ENCODE measurements around the gene TMEM116.

TMEM116 gene

DNA sequence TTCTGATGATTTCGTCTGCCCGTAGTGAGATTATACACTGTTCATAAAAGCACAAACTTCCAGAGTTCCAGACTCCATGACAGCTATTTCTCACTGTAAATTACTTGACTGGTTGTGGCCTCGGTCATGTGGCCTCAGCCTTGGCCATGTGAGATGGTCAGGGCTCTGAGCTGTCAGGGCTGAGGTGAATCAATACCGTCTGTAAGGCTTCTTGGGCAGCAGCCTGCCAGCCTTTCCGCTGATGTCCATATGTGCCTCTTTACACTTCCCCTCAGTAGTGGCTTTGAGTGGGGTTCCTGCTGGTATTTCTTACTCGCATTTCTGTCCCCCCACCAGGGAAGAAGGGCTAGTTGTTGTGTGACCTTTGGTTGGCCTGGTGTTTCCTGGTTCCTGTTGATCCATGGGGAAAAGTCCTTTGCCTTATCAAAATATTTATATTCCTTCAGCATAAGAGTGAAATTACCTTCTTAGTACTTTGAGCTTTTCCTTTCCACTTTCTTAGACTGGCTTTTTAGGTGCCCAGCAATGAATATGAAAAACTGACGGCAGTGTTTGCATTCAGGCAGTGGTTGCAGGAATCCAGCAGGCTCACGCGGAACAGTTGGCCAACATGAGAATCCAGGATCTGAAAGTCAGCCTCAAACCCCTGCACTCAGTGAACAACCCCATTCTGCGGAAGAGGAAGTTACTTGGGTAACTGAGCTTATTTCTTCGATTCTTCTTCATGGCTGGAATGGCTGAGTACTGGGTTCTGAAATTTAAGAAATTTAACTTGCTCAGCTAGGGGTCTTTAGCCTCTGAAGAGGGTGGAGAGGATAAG lies 124.8 kb downstream of the TMEM116 start:
- no peaks in the 10 kb centered on the region for H3K4me1 Mint-ChIP-seq (ENCODE audit: low read depth in 2 of 2)
- no peak overlapping the region for H3K27ac Mint-ChIP-seq
- ATAC-seq (replicated peaks) (no peak), DNase-seq (no peak)
- H3K4me3 Mint-ChIP-seq: no peak overlapping the region
- H3K27me3 Mint-ChIP-seq: no peaks in the 10 kb centered on the region
- H3K36me3 Mint-ChIP-seq (ENCODE audit: insufficient read depth): peaks cover 58% of the 10 kb centered on the region
- H3K9me3 Mint-ChIP-seq: no peaks in the 10 kb centered on the region

DNA sequence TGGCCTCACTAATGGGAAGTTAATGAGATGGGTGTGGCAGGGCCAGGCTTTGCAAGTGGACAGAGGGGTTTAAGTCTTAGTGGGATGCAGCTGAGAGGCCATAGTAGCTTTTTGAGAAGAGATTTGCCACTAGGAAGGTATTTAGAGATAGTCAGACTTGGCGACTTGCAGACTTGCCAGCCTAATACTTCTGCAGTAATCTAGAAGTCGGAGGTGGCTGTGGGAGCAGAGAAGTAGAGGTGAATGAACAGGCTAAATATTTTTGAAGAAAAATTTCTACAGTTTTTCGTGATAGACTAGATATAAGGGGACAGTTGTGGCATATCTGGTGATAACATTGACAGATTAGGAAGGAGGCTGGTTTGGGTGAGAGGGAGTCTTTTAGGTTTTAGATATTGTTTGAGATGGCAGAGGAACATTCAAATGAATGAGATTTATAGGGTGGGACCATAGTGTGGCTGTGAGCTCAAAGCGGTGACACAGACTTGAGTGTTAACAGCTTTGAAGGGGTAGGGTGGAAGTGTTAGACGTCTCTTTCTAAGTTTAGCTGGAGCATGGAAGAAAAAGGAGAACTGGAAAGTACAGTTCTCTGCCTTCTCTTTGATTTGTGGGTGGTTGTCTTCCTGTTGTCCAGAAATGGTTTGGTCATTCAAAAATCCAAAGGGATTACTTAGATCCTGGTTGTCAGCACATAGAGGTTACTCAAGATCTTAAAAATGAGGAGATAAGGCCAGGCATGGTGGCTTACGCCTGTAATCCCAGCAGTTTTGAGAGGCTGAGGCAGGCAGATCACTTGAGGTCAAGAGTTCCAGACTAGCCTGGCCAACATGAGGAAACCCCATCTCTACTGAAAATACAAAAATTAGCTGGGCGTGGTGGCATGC lies 126.1 kb downstream of the TMEM116 start:
- ATAC-seq (replicated peaks) (no peak), DNase-seq (no peak)
- Mint-ChIP-seq H3K4me3 (no peak overlapping the region), H3K9me3 (no peaks in the 10 kb centered on the region), H3K36me3 (ENCODE audit: insufficient read depth) (peaks cover 55% of the 10 kb centered on the region), H3K27ac (peak overlapping the region in 1 of 2 donors; percentile 87), H3K27me3 (no peaks in the 10 kb centered on the region), H3K4me1 (ENCODE audit: low read depth in 2 of 2) (no peaks in the 10 kb centered on the region)

DNA sequence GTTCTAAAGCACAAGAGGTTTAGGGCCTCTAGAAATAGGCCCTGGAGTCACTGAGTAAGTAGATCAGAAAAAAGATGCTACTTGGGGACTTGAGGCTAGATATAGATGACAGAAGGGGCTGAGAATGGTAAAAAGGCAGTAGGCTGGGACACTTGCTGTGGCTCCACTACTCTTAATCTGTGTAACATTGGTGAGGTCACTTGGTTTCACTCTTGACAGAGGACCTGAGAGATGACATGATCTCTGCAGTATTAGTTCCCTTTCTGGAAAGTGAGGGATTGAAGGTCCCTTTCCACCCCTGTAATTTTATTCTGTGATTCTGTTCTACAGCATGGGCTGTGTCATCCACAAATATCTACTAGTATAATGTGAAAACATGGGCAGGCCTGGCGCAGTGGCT lies 131.2 kb downstream of the TMEM116 start:
- Mint-ChIP-seq H3K4me3 (no peak overlapping the region), H3K4me1 (ENCODE audit: low read depth in 2 of 2) (peaks cover 0 to 4% of the 10 kb centered on the region in 2 donors), H3K36me3 (ENCODE audit: insufficient read depth) (peaks cover 68% of the 10 kb centered on the region), H3K27me3 (no peaks in the 10 kb centered on the region), H3K9me3 (no peaks in the 10 kb centered on the region), H3K27ac (peak overlapping the region in 1 of 2 donors; percentile 10)
- no peak for DNase-seq
- no peak for ATAC-seq (replicated peaks)

Data from effector memory CD8-positive, alpha-beta T cell (primary cell).